Right lobe of liver (tissue), 4 donors: Measurements from ENCODE around the gene UQCRC1.

ENCODE experiments used
- POLR2A ChIP-seq: fragments of 450-650 bp; IDR thresholded peaks from one replicate; pipeline ENCODE4 v1.6.1; 2017; ENCODE audit warnings: antibody characterized with exemption, mild to moderate bottlenecking
- TF ChIP-seq, protein P1 (sequence below), 4 donors: fragments of 200-600 bp in 3 of 4; fragments of 450-650 bp in 1 of 4; IDR thresholded peaks; one replicate each; pipeline versions ENCODE4 v1.5.1 to v1.8.0; 2016 to 2022; ENCODE audit warnings: antibody characterized with exemption in 4 of 4, mild to moderate bottlenecking in 2 of 4
- donor health status: DM: no; HTN: no; CAD: no.
- donor health status: DM: no; HTN: no; CAD: no.
- donor health status: DM: no; HTN: yes; CAD: no.

DNA sequence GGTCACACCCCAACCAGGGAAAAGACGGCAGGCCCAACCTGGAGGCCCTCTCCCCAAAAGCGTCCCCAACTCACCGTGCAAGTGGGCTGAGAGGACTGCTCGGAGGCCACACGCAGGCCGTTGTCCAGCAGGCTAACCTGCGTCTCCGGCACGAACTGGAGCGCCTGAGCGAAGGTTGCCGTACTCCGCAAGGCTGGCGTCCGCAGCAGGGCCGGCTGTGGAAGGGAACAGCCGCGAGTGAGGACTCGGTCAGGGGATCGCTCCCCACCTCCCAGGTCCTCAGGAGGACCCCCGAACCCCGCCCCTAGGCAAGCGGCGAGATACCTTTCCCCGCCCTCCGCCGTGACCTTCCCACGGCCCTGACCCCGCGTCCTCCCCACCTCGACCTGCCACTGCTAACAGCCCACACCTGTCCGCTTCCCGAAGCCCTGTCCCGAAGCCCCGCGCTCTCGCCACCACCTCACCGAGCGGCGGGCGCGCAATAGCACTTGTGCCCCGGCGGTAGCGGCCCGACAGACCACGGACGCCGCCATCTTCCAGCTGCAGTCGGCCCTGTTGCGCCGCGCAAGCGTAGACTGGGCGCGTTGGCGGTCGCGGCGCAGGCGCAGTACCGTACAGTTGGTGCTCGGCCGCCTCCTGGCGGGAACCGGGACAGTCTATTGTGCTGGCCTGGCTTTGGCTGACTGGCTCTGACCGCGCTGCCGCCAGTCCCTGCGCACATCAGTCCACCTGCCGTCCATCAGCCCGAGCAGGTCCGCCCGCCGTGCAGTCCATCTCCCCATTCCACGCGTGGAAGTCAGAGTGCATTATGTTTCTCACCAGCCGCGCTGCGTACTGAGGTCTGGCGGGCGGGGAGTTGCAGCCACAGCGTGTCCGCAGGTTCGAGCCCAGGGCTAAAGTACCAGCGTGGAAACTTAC is at the start of gene UQCRC1:
- peak; percentile 81 for TF ChIP-seq POLR2A
- TF ChIP-seq, protein P1, sequence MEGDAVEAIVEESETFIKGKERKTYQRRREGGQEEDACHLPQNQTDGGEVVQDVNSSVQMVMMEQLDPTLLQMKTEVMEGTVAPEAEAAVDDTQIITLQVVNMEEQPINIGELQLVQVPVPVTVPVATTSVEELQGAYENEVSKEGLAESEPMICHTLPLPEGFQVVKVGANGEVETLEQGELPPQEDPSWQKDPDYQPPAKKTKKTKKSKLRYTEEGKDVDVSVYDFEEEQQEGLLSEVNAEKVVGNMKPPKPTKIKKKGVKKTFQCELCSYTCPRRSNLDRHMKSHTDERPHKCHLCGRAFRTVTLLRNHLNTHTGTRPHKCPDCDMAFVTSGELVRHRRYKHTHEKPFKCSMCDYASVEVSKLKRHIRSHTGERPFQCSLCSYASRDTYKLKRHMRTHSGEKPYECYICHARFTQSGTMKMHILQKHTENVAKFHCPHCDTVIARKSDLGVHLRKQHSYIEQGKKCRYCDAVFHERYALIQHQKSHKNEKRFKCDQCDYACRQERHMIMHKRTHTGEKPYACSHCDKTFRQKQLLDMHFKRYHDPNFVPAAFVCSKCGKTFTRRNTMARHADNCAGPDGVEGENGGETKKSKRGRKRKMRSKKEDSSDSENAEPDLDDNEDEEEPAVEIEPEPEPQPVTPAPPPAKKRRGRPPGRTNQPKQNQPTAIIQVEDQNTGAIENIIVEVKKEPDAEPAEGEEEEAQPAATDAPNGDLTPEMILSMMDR (IDR thresholded peaks at IDR 0.05), result peak; percentile 67 to 88 (median 74)
